ENCODE data around the gene BTRC.

BTRC gene

GRCh38 chr10:101569323-101569621 lies 215.3 kb downstream of the BTRC start:
- no peak overlapping the region for H3K27ac ChIP-seq
- TF ChIP-seq ZFX (IDR thresholded peaks at IDR 0.05; ENCODE audit: borderline replicate concordance) (no peak), CTCF (IDR thresholded peaks at IDR 0.05) (no peak)

- H3K27ac ChIP-seq: no peak overlapping the region
- TF ChIP-seq ZFX (IDR thresholded peaks at IDR 0.05; ENCODE audit: borderline replicate concordance): no peak
- peak; percentile 90 for TF ChIP-seq CTCF (IDR thresholded peaks at IDR 0.05)
Observed at GRCh38 chr10:101569622-101570427, 215.9 kb downstream of the BTRC start.

GRCh38 chr10:101570428-101571270 lies 216.7 kb downstream of the BTRC start:
- H3K27ac ChIP-seq: no peak overlapping the region
- no peak for TF ChIP-seq ZFX (IDR thresholded peaks at IDR 0.05; ENCODE audit: borderline replicate concordance)
- TF ChIP-seq CTCF (IDR thresholded peaks at IDR 0.05): peak; percentile 72

- TF ChIP-seq ZFX (IDR thresholded peaks at IDR 0.05; ENCODE audit: borderline replicate concordance) (no peak), CTCF (IDR thresholded peaks at IDR 0.05) (no peak)
- no peak overlapping the region for H3K27ac ChIP-seq
Observed at GRCh38 chr10:101571271-101571925, 217.4 kb downstream of the BTRC start.

GRCh38 chr10:101572126-101572525 lies 218.2 kb downstream of the BTRC start:
- H3K27ac ChIP-seq: no peak overlapping the region
- TF ChIP-seq ZFX (IDR thresholded peaks at IDR 0.05; ENCODE audit: borderline replicate concordance): no peak
- no peak for TF ChIP-seq CTCF (IDR thresholded peaks at IDR 0.05)

GRCh38 chr10:101572785-101573184 lies 218.8 kb downstream of the BTRC start:
- H3K27ac ChIP-seq: no peak overlapping the region
- TF ChIP-seq CTCF (IDR thresholded peaks at IDR 0.05) (no peak), ZFX (IDR thresholded peaks at IDR 0.05; ENCODE audit: borderline replicate concordance) (no peak)
